GF-D8 (cell line): ENCODE measurements around the gene APOL4.
A peak's percentile ranks its signal among the peaks of the same experiment; 100 is the strongest.
"Not testable (repeated sequence)": the region's sequence is repeated elsewhere in the genome, so short reads cannot be mapped to it uniquely, and the experiment has no call there.

ENCODE experiments used
- DNase-seq: peaks from one replicate; lab custom pipeline; 2025; lab: John Stamatoyannopoulos, UW

APOL4 gene

DNA sequence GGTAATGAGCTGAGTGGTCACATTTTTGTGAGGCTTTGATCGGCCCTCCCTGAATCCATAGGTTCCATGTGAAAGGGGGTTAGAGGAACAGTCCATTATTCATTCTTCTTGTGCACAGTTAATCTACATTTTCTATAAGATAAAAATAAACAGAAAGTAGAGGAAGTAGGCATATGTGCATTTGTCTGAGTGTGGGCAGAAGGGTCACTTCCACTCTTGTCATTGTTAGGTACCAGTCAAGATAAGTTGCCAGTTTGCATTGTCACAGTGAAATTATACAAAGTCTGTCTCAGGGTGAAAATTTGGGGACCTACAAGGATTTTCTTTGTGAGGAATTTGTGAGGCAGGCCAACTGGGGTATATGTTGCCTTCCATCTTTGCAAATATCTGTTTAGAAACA, 4.6 kb upstream of the APOL4 start:
- DNase-seq = no peak

DNA sequence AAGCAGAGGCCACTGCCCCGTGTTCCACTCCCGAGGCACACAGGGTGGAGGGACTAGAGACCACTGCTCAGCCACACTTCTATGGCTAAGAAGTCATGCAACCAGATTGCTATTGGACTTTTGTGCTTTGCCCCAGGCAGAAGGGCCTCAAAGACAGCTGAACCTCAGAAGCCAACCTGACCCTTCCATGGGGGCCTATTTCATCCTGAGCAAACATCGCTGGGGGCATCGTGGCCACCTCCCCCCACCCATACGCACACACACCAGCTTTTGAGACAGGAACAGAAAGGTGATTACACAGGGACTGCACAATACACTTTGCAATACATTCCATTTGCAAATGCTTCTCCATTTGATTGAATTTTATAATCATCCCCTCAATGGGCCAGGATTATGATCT, 4.0 kb upstream of the APOL4 start:
- DNase-seq = not testable (repeated sequence)

DNA sequence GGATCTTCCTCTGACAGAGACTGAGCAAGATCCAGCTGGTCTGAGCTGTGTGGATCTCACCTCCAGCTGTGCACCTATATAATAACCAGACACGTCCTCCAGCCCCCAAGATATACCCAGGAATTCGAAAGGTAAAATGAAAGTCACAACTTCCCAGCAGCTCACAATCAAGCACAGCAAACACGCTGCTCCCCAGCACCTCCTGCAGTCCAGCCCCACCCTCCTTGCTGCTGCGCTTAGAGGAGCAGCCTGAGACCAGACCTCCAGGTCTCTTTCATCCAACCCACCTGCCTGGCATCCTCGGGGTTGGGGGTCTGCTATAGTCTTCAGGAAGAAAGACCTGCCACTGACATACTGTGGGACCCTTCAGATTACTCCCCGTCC, 3.0 kb upstream of the APOL4 start:
- no peak for DNase-seq

DNA sequence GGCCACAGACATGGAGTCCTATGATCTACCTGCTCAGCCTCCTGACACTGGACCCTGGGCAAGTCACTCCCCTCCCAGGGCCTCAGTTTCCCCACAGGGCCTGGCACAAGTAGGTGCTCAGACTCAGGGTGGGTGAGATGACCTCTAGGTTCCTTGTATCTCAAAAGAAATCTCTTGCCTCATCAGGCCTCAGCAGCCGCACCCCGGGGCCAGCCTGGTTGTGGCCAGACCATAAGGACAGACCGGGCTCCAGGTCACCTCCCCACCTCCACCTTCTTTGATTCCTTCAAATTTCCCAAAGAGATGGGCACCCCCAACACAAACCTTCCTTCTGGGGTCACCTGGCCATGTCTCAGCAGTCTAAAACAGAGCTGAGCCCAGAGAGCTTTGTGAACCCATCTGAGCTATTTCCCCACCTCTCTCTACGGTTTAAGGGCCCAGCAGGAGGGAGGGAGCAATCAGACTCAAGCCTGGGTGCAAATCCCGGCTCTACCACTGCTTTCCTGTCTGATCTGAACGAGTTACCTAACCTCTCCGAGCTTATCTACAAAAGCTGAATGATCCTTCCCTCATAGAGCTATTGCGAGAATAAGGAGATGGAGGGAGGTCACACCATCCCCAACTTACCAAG, 2.5 kb upstream of the APOL4 start:
- DNase-seq = no peak

- not testable (repeated sequence) for DNase-seq
Measured at GRCh38 chr22:36203441-36203840, 1.8 kb upstream of the APOL4 start.

DNA sequence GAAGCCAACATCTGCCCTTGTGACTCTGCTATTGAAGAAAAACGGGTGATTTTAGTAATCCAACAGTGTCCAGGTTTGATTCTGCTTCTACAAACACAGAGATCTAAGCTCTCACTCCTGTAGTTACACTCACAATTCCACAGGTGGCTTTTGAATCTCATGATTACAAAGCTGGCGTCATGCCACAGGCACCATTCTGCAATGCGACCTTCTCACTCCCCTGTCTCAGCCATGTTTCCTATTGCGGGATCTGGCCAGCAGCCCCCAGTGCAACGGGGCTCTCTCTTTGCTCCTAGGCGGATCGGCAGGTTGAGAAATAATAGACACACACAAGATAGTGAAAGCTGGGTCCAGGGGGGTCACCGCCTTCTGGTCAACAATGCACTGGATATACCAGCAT, 1.3 kb upstream of the APOL4 start:
- not testable (repeated sequence) for DNase-seq

DNA sequence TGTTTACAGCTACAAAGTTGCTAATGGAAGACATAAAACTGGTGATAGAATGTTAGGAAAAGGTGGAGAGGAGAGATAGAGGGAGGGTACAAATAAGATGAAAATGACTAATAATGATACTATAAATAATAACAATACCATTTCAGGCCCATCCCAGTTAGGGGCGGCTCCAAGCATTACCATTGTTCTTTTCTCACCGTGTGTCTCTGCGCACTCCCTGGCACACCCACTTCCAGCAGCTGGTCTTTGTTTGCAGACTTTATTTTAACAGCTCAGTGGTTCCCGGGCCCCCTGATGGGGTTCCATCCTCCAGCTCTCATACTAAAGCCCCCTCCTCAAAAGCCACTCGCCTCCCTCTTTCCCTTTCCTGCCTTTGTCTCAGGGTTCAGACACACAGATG, 584 bp downstream of the APOL4 start:
- DNase-seq = not testable (repeated sequence)

DNA sequence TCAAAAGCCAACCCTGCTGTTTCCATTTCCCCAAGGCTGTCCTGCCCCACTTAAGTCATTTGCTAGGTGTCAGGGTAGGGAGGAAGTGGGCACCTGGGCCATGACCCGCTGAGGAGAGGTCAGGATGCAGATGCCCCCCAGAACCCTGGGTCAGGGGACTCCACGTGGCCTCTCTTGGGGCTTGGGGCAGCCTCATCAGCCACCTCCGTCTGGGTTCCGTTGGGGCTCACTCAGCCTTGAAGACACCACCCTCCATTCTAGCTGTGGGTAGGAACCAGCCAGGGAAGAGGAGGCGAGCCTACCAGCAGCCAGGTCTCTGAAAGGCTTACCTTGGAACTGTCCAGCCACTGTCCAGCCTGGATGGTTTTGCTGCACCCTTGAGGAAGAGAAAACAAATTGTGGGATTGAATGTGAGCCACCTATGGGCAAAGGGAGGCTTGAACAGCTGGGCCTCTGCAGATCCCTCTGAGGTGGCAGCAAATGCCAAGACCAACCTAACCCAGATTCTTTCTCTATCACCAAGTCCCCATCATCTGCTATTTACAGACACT, 2.5 kb downstream of the APOL4 start:
- DNase-seq = no peak

- no peak for DNase-seq
Measured at GRCh38 chr22:36198536-36198935, 3.1 kb downstream of the APOL4 start.

- DNase-seq = peak; percentile 69
Measured at GRCh38 chr22:36197514-36198146, 4.0 kb downstream of the APOL4 start.

DNA sequence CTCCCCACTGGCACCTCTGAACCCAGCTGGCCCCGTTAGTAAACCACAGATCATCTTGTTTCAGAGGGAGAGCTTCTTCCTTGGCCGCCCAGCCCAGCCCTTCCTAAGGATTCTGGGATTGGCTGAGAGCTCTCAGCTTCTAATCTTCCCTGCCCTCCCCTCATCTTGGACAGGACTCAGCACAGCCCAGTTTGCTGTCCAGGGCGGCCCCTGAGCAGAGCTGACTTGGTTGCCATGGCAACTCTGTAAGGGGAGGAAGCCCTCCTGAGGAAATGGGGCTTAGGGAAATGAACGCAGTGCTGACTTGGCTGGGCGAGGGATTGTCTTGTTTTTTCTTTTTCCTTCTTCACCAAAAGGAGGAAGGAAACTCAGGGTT, 4.6 kb downstream of the APOL4 start:
- peak; percentile 44 for DNase-seq

GRCh38 chr22:36196254-36197064, 5.2 kb downstream of the APOL4 start:
- DNase-seq = no peak

DNA sequence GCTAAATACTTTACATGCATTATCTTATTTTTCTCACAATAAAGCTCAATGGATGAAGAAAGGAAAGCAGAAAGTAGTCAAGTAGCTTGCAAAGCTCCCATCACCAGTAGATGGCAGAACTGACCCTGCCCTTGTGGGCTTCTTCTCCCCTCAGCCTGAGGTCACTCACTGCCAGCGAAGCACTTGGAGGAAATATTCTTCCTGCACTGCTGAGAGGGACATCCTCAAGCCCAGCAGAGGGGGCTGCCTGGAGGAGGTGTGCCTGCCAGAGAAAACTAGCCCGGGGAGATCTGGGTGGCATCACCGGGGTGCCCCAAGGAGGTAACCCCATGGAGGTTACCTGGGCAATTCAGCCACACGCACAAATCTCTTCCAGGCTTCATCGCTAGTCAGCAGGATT, 6.6 kb downstream of the APOL4 start:
- peak; percentile 5 for DNase-seq

DNA sequence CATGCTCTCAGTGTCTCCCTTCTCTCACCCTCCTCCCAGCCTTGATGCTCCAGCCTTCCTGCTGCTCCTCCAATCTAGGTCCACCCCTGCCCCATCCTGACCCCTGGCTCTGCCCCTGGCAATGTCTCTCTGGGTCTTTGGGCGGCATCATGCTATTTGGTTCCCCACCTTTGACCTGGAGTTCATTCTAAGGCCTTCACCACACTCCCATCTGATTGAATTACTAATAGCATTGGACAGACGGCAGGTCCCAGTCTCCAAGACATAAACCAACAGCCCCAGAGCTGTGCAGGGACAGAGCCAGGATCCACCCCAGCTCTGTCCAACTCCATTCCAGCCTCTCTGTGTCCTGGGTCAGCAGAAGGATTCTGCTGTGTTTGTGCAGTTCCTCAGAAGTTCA, 7.2 kb downstream of the APOL4 start:
- no peak for DNase-seq

DNA sequence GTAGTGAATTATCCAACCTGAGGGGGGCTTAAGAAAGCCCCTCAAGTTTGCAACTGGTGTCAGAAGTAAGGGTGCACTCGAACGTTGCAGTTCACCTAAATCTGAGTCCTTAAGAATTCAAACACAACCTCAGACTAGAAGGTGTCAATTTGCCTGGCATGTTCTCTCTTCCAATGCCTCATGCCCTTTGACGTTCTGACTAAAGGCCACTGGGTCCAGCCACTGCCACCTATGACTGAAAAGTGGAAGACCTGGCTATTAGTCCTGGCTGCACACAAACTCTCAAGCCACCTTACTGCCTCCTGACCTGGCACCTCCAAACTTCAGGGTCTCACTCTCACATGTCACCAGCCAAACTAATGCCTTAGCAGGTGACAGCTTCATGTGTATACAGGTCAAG, 8.0 kb downstream of the APOL4 start:
- no peak for DNase-seq

DNA sequence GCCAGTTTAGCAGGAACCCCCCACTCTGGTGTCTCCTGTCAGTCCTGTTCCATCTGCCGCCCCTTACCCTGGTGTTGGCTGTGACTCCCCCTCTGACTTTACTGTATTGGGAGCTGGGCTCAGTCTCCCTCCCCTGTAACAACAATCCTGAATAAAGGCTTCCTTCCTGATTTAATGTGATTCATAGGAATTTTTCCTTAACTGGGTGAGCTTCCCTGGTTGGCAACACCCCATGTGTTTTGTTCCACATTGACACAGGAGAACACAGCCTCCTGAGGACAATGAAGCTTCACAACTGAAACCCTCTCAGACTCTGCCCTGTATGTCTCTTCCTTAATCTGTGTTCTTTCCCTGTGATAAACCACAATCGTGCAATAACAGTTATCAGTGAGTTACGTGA, 8.4 kb downstream of the APOL4 start:
- DNase-seq = no peak

- no peak for DNase-seq
Measured at GRCh38 chr22:36192542-36192941, 9.1 kb downstream of the APOL4 start.

DNA sequence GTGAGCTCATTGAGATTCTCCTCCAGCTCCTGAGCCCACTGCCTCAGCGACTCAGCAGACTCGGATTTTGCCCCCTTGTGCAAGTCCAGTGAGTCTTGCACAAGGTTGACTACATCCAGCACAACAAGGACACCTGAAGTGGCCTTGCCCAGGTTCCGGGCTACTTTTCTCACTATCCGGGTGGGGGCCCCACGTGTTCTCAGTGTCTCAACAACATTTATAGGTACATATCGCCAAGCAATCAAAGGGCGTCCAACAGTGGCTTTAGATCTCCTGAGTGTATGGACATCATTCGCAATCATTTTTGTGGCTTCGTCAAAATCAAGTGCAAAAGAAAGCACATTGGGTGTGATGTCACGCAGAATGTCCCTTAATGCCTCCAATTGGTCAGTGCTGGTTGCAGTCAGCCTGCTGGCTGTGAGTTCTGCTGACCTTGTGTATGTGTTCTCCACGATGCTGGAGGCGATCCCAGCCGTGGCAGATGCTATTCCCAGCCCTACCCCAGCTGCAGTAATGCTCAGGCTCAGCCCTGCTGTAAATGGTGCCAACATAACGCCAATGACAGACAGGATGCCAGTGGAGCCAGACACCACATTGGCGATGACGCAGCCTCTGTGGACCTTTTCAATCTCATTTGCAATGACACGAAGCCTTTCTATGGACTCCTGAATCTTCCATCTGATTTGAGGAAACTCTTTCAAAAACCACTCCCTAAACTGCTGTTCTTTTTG, 10.3 kb downstream of the APOL4 start:
- no peak for DNase-seq

- DNase-seq = not testable (repeated sequence)
Measured at GRCh38 chr22:36187862-36188261, 13.7 kb downstream of the APOL4 start.

DNA sequence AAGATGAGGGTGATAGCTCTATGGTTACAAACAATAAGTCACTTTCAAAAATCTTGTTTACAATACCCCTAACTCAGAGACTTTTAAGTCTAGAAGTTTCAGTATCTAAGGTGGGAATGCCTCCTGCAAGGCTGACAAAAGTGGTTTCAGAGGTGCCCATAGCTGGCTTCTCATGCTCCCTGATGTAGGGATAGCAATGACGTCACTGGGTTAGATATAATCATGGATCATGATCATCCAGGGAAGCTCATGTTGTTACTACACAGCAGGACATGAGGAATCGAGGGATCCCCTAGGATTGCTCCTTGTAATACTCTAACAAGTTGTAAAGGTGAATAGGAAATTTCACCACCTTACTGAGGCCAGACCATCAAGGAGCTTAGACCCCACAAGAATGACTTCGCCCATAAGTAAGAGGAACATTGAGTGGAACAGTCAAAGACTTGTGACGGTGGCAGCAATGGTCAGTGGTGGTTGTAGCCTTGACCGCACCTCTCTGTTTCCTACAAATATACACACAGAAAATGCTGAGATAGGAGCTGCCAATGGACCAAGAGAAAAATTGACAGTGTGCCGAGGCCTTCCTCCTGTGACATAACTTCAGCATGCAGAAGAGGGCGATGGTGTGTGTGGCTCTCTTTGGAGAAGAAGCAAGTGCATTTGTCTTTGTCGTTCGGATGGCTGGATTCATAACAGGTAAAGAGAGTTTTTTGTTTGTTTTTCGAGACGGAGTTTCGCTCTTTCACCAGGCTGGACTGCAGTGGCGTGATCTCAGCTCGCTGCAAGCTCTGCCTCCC, 15.6 kb downstream of the APOL4 start:
- no peak for DNase-seq

- DNase-seq = no peak
Measured at GRCh38 chr22:36184433-36185025, 17.1 kb downstream of the APOL4 start.
